Measurements from ENCODE around the gene SPRY1.

- TF ChIP-seq YY1 (IDR thresholded peaks at IDR 0.05; ENCODE audit: low read depth) (no peak), TAF1 (IDR thresholded peaks at IDR 0.05; ENCODE audit: low read depth) (no peak), EP300 (IDR thresholded peaks at IDR 0.05; ENCODE audit: borderline replicate concordance) (no peak), RAD21 (IDR thresholded peaks at IDR 0.05; ENCODE audit: low read depth) (no peak), ZBTB7A (IDR thresholded peaks at IDR 0.05; ENCODE audit: low read depth) (no peak), FOXM1 (IDR thresholded peaks at IDR 0.05; ENCODE audit: borderline replicate concordance, low read depth) (no peak), CREB1 (IDR thresholded peaks at IDR 0.05; ENCODE audit: low read depth) (no peak), MAX (IDR thresholded peaks at IDR 0.05) (no peak), USF1 (IDR thresholded peaks at IDR 0.05) (no peak), REST (IDR thresholded peaks at IDR 0.05; ENCODE audit: low read depth) (no peak)
These were observed 13.0 kb upstream of the SPRY1 start for GRCh38 chr4:123383566-123383965.

Measured in Ishikawa (cell line).